GM19099 (cell line): ENCODE measurements around the gene RAB36.

Experiments
- POLR2A ChIP-seq: IDR thresholded peaks from 3 replicates; pipeline ENCODE4 v1.6.1; 2011; ENCODE audit warnings: low read depth; ENCODE audit not compliant: insufficient read length; ENCODE audit errors: extremely low read depth

The RAB36 gene, protein sequence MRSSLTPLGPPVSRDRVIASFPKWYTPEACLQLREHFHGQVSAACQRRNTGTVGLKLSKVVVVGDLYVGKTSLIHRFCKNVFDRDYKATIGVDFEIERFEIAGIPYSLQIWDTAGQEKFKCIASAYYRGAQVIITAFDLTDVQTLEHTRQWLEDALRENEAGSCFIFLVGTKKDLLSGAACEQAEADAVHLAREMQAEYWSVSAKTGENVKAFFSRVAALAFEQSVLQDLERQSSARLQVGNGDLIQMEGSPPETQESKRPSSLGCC

GRCh38 chr22:23144932-23145877 is at the start of gene RAB36:
Gene RAB36, plus strand, starts transcription at chr22:23145477. Its CDS starts 1,140 bp downstream, at chr22:23146617.
- TF ChIP-seq POLR2A: no peak

GRCh38 chr22:23095733-23096342 is 49.4 kb upstream of the RAB36 start:
- TF ChIP-seq POLR2A: no peak

- TF ChIP-seq POLR2A: no peak
Observed at GRCh38 chr22:23097412-23098229, 47.7 kb upstream of the RAB36 start.

DNA sequence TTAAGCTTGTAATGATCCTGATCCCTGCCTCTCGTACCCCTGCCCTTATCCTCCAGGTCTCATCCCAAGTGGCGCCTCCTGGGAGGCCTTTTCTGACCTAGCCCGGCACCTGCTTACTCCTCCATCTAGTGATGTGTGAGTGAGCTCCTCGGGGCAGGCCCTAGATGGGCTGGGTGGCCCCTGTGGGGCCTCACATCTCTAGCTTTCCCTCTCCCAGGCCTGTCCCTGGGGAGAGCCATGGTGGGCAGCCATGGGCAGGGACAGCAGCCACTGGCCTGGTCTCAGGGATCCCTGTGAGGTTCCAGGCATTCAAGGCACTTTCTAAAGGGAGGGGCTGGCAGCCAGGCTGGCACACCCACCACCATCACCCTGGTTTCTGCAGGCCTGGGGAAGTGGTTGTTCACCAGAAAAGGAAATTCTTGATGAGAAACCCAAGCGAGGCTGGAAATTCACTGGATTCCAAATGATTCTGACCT is 47.0 kb upstream of the RAB36 start:
- TF ChIP-seq POLR2A: no peak

GRCh38 chr22:23098718-23099530 is 46.4 kb upstream of the RAB36 start:
- TF ChIP-seq POLR2A: no peak

- no peak for TF ChIP-seq POLR2A
Observed at GRCh38 chr22:23099531-23099804, 45.8 kb upstream of the RAB36 start.

DNA sequence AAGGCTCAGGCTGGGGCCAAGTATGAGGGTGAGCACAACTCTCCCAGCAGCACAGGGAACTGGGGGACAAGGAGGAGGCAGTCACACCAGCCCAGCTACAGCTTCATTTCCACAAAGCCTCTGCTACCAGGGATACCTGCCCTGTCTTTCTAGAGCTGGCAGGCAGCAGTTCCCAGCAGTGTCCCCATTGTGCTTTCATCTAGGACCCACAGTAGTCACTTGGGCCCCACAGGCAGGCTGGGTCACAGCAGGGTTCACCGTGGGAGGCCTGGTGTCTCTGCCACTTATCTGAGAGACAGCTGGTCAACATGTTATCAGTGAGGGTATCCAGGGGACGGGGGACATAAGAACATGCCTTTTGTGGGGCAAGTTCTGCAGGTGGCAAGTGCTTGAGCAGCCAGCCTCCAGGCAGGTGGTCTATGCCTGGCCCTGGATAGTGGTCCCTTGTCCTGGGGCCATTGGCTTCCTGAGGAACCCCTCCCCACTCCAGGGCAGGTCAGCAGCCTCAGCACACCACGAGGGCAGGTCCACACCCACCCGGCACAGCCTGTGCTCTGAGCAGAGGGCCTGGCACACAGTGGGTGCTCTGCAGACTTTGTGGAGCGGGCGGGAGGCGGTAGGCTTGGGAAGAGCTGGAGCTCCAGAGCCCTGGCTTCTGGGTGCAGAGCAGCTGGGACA is 45.0 kb upstream of the RAB36 start:
- TF ChIP-seq POLR2A: no peak

GRCh38 chr22:23101524-23101923 is 43.8 kb upstream of the RAB36 start:
- no peak for TF ChIP-seq POLR2A

GRCh38 chr22:23102002-23102655 is 43.1 kb upstream of the RAB36 start:
- no peak for TF ChIP-seq POLR2A

DNA sequence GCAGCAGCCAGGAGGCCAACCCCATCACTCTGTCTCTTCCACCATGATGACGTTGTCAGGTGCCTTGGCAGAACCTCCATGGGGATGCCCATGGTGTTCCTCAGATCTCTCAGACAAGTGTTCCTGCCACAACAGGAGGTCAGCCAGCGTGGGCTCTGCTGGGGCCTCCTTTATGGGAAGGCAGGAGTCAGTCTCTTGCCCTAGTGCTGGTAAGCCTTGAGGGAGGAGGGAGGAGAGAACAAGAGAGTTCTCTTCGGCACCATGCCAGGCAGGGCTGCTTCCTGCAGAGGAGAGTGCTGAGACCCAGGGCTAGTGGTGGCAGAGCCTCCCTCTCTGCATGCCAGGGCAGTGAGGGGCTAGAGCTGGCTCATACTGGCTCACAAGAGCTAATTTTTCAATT is 42.5 kb upstream of the RAB36 start:
- no peak for TF ChIP-seq POLR2A

DNA sequence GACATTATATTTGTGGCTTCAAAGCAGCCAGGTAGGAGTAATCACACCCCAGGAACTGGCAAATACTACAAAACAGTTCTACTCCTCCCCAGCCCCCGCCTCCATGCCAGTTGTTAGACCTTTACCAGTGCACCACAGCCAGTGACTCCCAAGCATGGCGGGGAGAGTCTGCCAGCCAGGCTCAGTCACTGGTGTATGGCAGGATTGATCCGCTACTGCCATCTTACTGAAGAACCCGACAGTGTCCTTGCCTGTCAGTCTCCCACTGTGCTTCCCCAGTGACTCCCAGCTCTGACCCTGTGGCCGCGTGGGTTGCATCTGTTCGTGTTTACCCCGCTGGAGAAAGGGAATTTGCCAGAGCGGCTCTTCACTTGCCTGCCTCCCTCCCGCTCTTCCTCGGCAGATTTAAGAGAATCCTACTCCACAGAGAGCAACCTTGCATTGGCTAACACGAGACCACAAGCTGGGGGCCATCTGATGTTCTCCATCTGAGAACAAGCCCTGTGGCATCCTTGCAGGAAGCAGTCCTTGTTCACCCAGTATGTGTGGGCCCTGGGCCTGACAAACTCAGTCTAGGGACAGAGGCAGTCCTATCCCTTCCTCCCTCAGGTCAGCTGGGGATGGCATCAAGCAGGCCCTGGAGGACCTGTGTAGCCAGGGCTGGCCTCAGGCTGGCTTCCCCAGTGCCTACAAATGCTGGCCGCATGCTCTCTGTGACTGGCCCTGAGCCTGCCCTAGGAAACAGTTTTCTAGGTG is 41.9 kb upstream of the RAB36 start:
- no peak for TF ChIP-seq POLR2A
